K562 (cell line): Measurements from ENCODE around the gene INPP5K. TPM values are rescaled to one million over a fixed set of nuclear protein-coding genes. Genes with fewer than 3 reads are reported as not detected.

Source experiments
- ATAC-seq: fragments of 200-7000 bp; cut with Tn5 transposase; 3 replicates; pipeline ENCODE4 v1.9.1; 2020; ENCODE audit warnings: moderate library complexity
- BruUV-seq: library from RNA; stranded (reverse); fragments of 400-500 nt; replicated peaks from 2 replicates; lab custom pipeline; 2021; lab: Mats Ljungman, UMichigan
- CTCF ChIA-PET: fragments of 300-600 bp; formaldehyde crosslinking; extraction: SDS; loops from one replicate; lab custom pipeline; 2021; ENCODE audit warnings: low intra/inter-chr PET ratio; lab: Yijun Ruan, JAX
- POLR2A ChIA-PET: fragments of 300-600, 350-650 bp; sonication (Branson Sonifier 250); formaldehyde crosslinking; extraction: SDS; loops from one replicate; lab custom pipeline; 2021; ENCODE audit warnings: antibody characterized with exemption, inconsistent platforms; lab: Yijun Ruan, JAX
- DNase-seq, 4 experiments: peaks; one replicate each; pipeline versions ENCODE4 v3.0.0 to v3.0.0-alpha.2; 2011 to 2018; ENCODE audit warnings: low spot score in 3 of 4, mixed read lengths in 3 of 4; ENCODE audit errors: extremely low read depth in 1 of 4
- FAIRE-seq: peaks from 2 replicates; lab custom pipeline; 2011; peaks lifted over from hg19 to GRCh38; lab: Jason Lieb, UNC
- H2AFZ ChIP-seq: 2 replicates; pipeline ENCODE4 v1.6.0; 2011; ENCODE audit warnings: low read depth, low read length, control low read depth, inconsistent platforms
- H3K27ac ChIP-seq: fragments of 200-600 bp; 3 replicates; pipeline ENCODE4 v1.8.0; 2011; ENCODE audit warnings: low read depth, mild to moderate bottlenecking, control low read depth, inconsistent platforms, low read length, moderate library complexity, mixed read lengths; ENCODE audit errors: extremely low read depth
- H3K27me3 ChIP-seq, 2 experiments: fragments of 300-600 bp in 1 of 2; 2 replicates in 1 of 2; 3 replicates in 1 of 2; pipeline versions ENCODE4 v1.6.0 to v1.8.0; 2011; ENCODE audit warnings: inconsistent platforms in 2 of 2, low read length in 2 of 2, mild to moderate bottlenecking in 1 of 2, mixed read lengths in 1 of 2, moderate library complexity in 1 of 2; ENCODE audit not compliant: control insufficient read depth in 2 of 2, insufficient read depth in 2 of 2
- H3K36me3 ChIP-seq: fragments of 300-600 bp; 3 replicates; pipeline ENCODE4 v1.8.0; 2011; ENCODE audit warnings: mild to moderate bottlenecking, low read length, inconsistent platforms; ENCODE audit not compliant: control insufficient read depth, insufficient read depth
- H3K4me1 ChIP-seq, 2 experiments: fragments of 200-600 bp in 1 of 2; replicated peaks in 1 of 2; 2 replicates in 1 of 2; 3 replicates in 1 of 2; pipeline versions ENCODE4 v1.5.1 to v1.8.0; 2011; ENCODE audit warnings: inconsistent platforms in 2 of 2, low read length in 2 of 2, mild to moderate bottlenecking in 1 of 2, mixed read lengths in 1 of 2, moderate library complexity in 1 of 2; ENCODE audit not compliant: control insufficient read depth in 2 of 2, insufficient read depth in 2 of 2
- H3K4me2 ChIP-seq: 2 replicates; pipeline ENCODE4 v1.6.1; 2011; ENCODE audit warnings: low read length, control low read depth, inconsistent platforms, mixed read lengths; ENCODE audit not compliant: insufficient read depth
- H3K4me3 ChIP-seq: fragments of 200-600 bp; sonication (generic), shearing (Covaris generic); 2 replicates; pipeline ENCODE4 v1.5.1; 2016; ENCODE audit warnings: control low read depth, inconsistent platforms
- H3K79me2 ChIP-seq: fragments of 200-600 bp; 3 replicates; pipeline ENCODE4 v1.8.0; 2011; ENCODE audit warnings: low read length, inconsistent platforms; ENCODE audit not compliant: control insufficient read depth, insufficient read depth
- H3K9ac ChIP-seq, 2 experiments: 2 replicates each; pipeline versions ENCODE4 v1.6.0 to v1.6.1; 2011; ENCODE audit warnings: low read depth in 2 of 2, low read length in 2 of 2, control low read depth in 1 of 2, inconsistent platforms in 1 of 2, mild to moderate bottlenecking in 1 of 2, mixed read lengths in 1 of 2; ENCODE audit not compliant: insufficient read depth in 1 of 2
- H3K9me1 ChIP-seq: one replicate; pipeline ENCODE4 v1.6.0; 2011; ENCODE audit warnings: inconsistent platforms, mild to moderate bottlenecking, low read length, moderate library complexity; ENCODE audit not compliant: control insufficient read depth, insufficient read depth
- H3K9me3 ChIP-seq: replicated peaks from 2 replicates; pipeline ENCODE4 v1.5.1; 2011; ENCODE audit warnings: low read depth, low read length, inconsistent platforms; ENCODE audit not compliant: control insufficient read depth, insufficient read depth
- H4K20me1 ChIP-seq: replicated peaks from 2 replicates; pipeline ENCODE4 v1.6.1; 2011; ENCODE audit warnings: low read length, inconsistent platforms, mixed read lengths; ENCODE audit not compliant: control insufficient read depth, insufficient read depth
- BCL6 ChIP-seq: fragments of 250-450 bp; sonication (Bioruptor Pico); IDR thresholded peaks from 2 replicates; pipeline ENCODE4 v1.4.0; 2020
- C11orf30 ChIP-seq: fragments of 450-650 bp; IDR thresholded peaks from 2 replicates; pipeline ENCODE4 v1.6.1; 2016; ENCODE audit warnings: low read depth, mild to moderate bottlenecking
- CREB5 ChIP-seq: fragments of 250-450 bp; sonication (Bioruptor Pico); IDR thresholded peaks from 2 replicates; pipeline ENCODE4 v1.5.0; 2020; ENCODE audit warnings: mild to moderate bottlenecking
- DPF2 ChIP-seq: fragments of 450-650 bp; IDR thresholded peaks from 2 replicates; pipeline ENCODE4 v1.6.1; 2016
- GTF2A2 ChIP-seq: IDR thresholded peaks from 2 replicates; pipeline ENCODE4 v1.6.1; 2016; ENCODE audit warnings: mild to moderate bottlenecking, missing genetic modification characterization, missing compliant biosample characterization
- MITF ChIP-seq: IDR thresholded peaks from 2 replicates; pipeline ENCODE4 v1.6.1; 2014; ENCODE audit warnings: antibody characterized with exemption
- NUFIP1 ChIP-seq: fragments of 450-650 bp; IDR thresholded peaks from 2 replicates; pipeline ENCODE4 v1.6.1; 2018; ENCODE audit not compliant: partially characterized antibody
- PCBP2 ChIP-seq: fragments of 200-400 bp; formaldehyde crosslinking; IDR thresholded peaks from 2 replicates; pipeline ENCODE4 v1.6.1; 2018; ENCODE audit warnings: low read length, low read depth, mild to moderate bottlenecking, moderate library complexity; ENCODE audit not compliant: poor library complexity, severe bottlenecking
- ZNF407 ChIP-seq: fragments of 450-650 bp; IDR thresholded peaks from 2 replicates; pipeline ENCODE4 v1.6.1; 2016; ENCODE audit warnings: low read depth
- ZNF589 ChIP-seq: fragments of 200-800 bp; sonication (Bioruptor generic); IDR thresholded peaks from 2 replicates; pipeline ENCODE4 v1.6.1; 2016; ENCODE audit warnings: low read depth, missing genetic modification characterization, missing compliant biosample characterization
- ZNF644 ChIP-seq: fragments of 200-800 bp; sonication (Bioruptor generic); IDR thresholded peaks from 2 replicates; pipeline ENCODE4 v1.6.1; 2016; ENCODE audit warnings: low read depth, missing genetic modification characterization, missing compliant biosample characterization
- WGBS: fragments of 100-300 bp; shearing (Covaris generic); methylation state at CpG from one replicate; pipeline ENCODE4 v1.1.6; 2016; ENCODE audit warnings: low coverage, mixed read lengths; ENCODE audit not compliant: insufficient coverage; ENCODE audit errors: missing lambda C conversion rate; 5-methylcytosine and 5-hydroxymethylcytosine counted together
- in situ Hi-C: fragments of 300-500 bp; cut with MboI; formaldehyde crosslinking; loops from 4 replicates; pipeline ENCODE4 v1.15.0; 2018; ENCODE audit warnings: inconsistent platforms, mixed read lengths
- intact Hi-C: fragments of 100-400 bp; cut with micrococcal nuclease; formaldehyde crosslinking; loops from 2 replicates; pipeline ENCODE4 v1.14.2; 2022
- polyA plus RNA-seq, 8 experiments: library from polyadenylated mRNA; depleted of rRNA in 4 of 8; stranded (reverse) in 5 of 8; unstranded in 3 of 8; fragments of >200 nt; fragmentation: Nextera tagmentation in 2 of 8; fragmentation: Illumina TruSeq in 1 of 8; extraction: Ambion mirVana in 2 of 8; extraction: Trizol in 1 of 8; gene quantifications; 2 replicates each; pipeline versions ENCODE4 v1.2.1 to v1.2.3, GENCODE V29; 2011 to 2014; ENCODE audit warnings: inconsistent platforms in 1 of 8, missing spikeins in 1 of 8
- total RNA-seq, 7 experiments: library from RNA; depleted of rRNA in 6 of 7; stranded (reverse); fragments of >200 nt in 6 of 7; fragmentation: Illumina TruSeq in 2 of 7; extraction: Trizol in 2 of 7; gene quantifications; 2 replicates each; pipeline versions ENCODE4 v1.2.1 to v1.2.3, GENCODE V29; 2011 to 2021; ENCODE audit warnings: low replicate concordance in 1 of 7

Gene INPP5K
- total and polyA plus RNA-seq, 9 of the 15 experiments (the other 6 are each of a cell fraction or from before 2014, with no cell fraction given): 0.63 to 15.1 (median 10.1) TPM

GRCh38 chr17:1560858-1561355 is 44.5 kb upstream of the INPP5K start:
- ATAC-seq (no peak), DNase-seq (no peak), FAIRE-seq (no peak)
- Histone ChIP-seq H2AFZ (no peak overlapping the region), H3K4me2 (peak overlapping the region; percentile 76), H3K79me2 (peaks cover 39% of the 10 kb centered on the region), H3K9me3 (no peaks in the 10 kb centered on the region), H3K4me1 (peaks cover 16 to 50% of the 10 kb centered on the region in 2 experiments; a peak in 4 of 5 replicates), H3K9me1 (no peaks in the 10 kb centered on the region), H3K27ac (no peak overlapping the region), H4K20me1 (peaks cover 12% of the 10 kb centered on the region), H3K27me3 (no peaks in the 10 kb centered on the region), H3K36me3 (peaks cover 30% of the 10 kb centered on the region; the same call in 2 of the 3 replicates), H3K4me3 (no peak overlapping the region; the same call in 1 of the 2 replicates), H3K9ac (peak overlapping the region; percentile 65 to 94; a peak in 2 of 4 replicates)
- BruUV-seq: TSS peak; percentile 34
- ChIA-PET POLR2A (interaction anchor here (0.6 to 1.3 kb wide), 5 partner anchors 28 to 438 kb away, joined by 3 read pairs; no protein-coding TSS in a partner anchor), CTCF (no interaction called here)
- in situ Hi-C loops (no loop called here), intact Hi-C loops (no loop called here)
- TF ChIP-seq C11orf30 (no peak), CREB5 (no peak), NUFIP1 (no peak), ZNF407 (no peak), ZNF589 (CRISPR knock-in tag) (no peak), PCBP2 (no peak), BCL6 (CRISPR knock-in tag) (no peak), DPF2 (no peak), ZNF644 (tag) (no peak), MITF (no peak), GTF2A2 (tag) (no peak)
- TF ChIP-seq, all 486 proteins: peak for 0
- WGBS: 47% methylated on average over 3 of the region's 7 CpGs
